Endodermal cell (in vitro differentiated cells): ENCODE results near the gene ZMIZ1. TPM values are rescaled to one million over a fixed set of nuclear protein-coding genes. Genes with fewer than 3 reads are reported as not detected.
A peak's percentile ranks its signal among the peaks of the same experiment; 100 is the strongest.

Experiments
- DNase-seq: peaks from one replicate; pipeline ENCODE4 v3.0.0-alpha.2; 2017
- H3K27ac ChIP-seq: 2 replicates; pipeline ENCODE4 v1.5.1; 2013; ENCODE audit warnings: mild to moderate bottlenecking, low read depth, low read length, moderate library complexity
- H3K27me3 ChIP-seq: 2 replicates; pipeline ENCODE4 v1.6.1; 2013; ENCODE audit warnings: mild to moderate bottlenecking, low read length, moderate library complexity; ENCODE audit not compliant: insufficient read depth, control insufficient read depth, poor library complexity, severe bottlenecking
- H3K36me3 ChIP-seq: 2 replicates; pipeline ENCODE4 v1.7.0; 2013; ENCODE audit warnings: mild to moderate bottlenecking, low read length, moderate library complexity; ENCODE audit not compliant: control insufficient read depth, insufficient read depth
- H3K4me1 ChIP-seq: one replicate; pipeline ENCODE4 v1.7.0; 2013; ENCODE audit warnings: low read length; ENCODE audit not compliant: control insufficient read depth, insufficient read depth
- H3K4me3 ChIP-seq: 2 replicates; pipeline ENCODE4 v1.5.1; 2013; ENCODE audit warnings: mild to moderate bottlenecking, low read length, moderate library complexity
- H3K9ac ChIP-seq: 2 replicates; pipeline ENCODE4 v1.6.1; 2013; ENCODE audit warnings: mild to moderate bottlenecking, low read length, moderate library complexity; ENCODE audit not compliant: poor library complexity, severe bottlenecking; ENCODE audit errors: extremely low read depth
- H3K9me3 ChIP-seq: 2 replicates; pipeline ENCODE4 v1.6.1; 2013; ENCODE audit warnings: mild to moderate bottlenecking, low read length, moderate library complexity; ENCODE audit not compliant: control insufficient read depth
- H3K27ac Mint-ChIP-seq: 2 replicates; pipeline ENCODE4 v1.8.0; 2020; ENCODE audit warnings: mixed read lengths
- H3K27me3 Mint-ChIP-seq: 2 replicates; pipeline ENCODE4 v1.8.0; 2021; ENCODE audit warnings: mild to moderate bottlenecking, mixed read lengths; ENCODE audit not compliant: insufficient read depth
- H3K36me3 Mint-ChIP-seq: 2 replicates; pipeline ENCODE4 v1.8.0; 2020; ENCODE audit warnings: low read depth, mixed read lengths
- H3K4me1 Mint-ChIP-seq: 2 replicates; pipeline ENCODE4 v1.8.0; 2020; ENCODE audit warnings: mixed read lengths
- H3K4me3 Mint-ChIP-seq: 2 replicates; pipeline ENCODE4 v1.8.0; 2020; ENCODE audit warnings: mild to moderate bottlenecking, moderate library complexity, mixed read lengths
- H3K9me3 Mint-ChIP-seq: 2 replicates; pipeline ENCODE4 v1.8.0; 2020; ENCODE audit warnings: mild to moderate bottlenecking, mixed read lengths
- CTCF ChIP-seq: fragments of 200-600 bp; sonication (generic); conservative IDR thresholded peaks from 2 replicates; pipeline ENCODE4 v1.5.0; 2021; ENCODE audit warnings: antibody characterized with exemption, mild to moderate bottlenecking
- WGBS, 2 experiments: methylation state at CpG; one replicate each; pipeline versions ENCODE4 v1.1.5 to v1.1.7; 2013; ENCODE audit warnings: missing lambda C conversion rate in 2 of 2, mixed read lengths in 1 of 2; ENCODE audit not compliant: insufficient coverage in 1 of 2, insufficient read length in 1 of 2; 5-methylcytosine and 5-hydroxymethylcytosine counted together
- total RNA-seq, 2 donors: library from RNA; stranded (reverse); fragmentation: NEBNext Ultra II Directional in 1 of 2; extraction: Animal tissue kit (Norgen Biotek cat#: 25700) in 1 of 2; gene quantifications; 2 replicates in 1 of 2; 3 replicates in 1 of 2; pipeline ENCODE4 v1.2.1, GENCODE V29; 2021

The ZMIZ1 gene
- total RNA-seq, 2 donors from 2014 or later: 65.3 to 67.5 TPM

DNA sequence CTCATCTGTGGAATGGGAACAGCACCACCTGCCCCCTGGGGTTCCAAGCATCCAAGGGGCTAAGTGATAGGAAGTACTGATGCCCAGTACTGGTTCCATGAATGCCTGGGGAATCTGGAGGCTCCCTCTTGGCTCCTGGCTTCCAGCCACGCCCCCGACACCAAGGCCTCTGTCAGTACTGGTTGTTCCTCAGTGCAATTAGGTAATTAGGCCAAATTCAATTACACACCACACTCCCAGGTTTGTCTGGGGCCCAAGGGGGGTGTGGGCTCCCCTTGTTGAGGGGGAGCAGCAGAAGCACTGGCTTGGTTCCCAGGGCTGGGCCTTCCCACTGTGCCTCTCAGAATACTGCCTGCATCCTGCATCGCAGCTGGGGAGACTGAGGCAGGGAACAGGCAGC lies 164.1 kb downstream of the ZMIZ1 start:
- H3K27ac ChIP-seq: no peak overlapping the region
- peaks cover 25% of the 10 kb centered on the region for H3K36me3 Mint-ChIP-seq
- no peaks in the 10 kb centered on the region for H3K27me3 ChIP-seq
- no peak overlapping the region for H3K4me3 Mint-ChIP-seq
- H3K4me1 Mint-ChIP-seq: peaks cover 41% of the 10 kb centered on the region
- H3K9ac ChIP-seq: no peak overlapping the region
- no peaks in the 10 kb centered on the region for H3K9me3 Mint-ChIP-seq
- peaks cover 30% of the 10 kb centered on the region for H3K36me3 ChIP-seq
- WGBS, 2 experiments: 99 to 100% methylated on average over 1 to 3 of the region's 3 CpGs
- DNase-seq: no peak
- no peaks in the 10 kb centered on the region for H3K27me3 Mint-ChIP-seq
- H3K4me1 ChIP-seq: peaks cover 16% of the 10 kb centered on the region
- H3K27ac Mint-ChIP-seq: no peak overlapping the region
- no peaks in the 10 kb centered on the region for H3K9me3 ChIP-seq
- no peak overlapping the region for H3K4me3 ChIP-seq
- TF ChIP-seq CTCF: no peak

DNA sequence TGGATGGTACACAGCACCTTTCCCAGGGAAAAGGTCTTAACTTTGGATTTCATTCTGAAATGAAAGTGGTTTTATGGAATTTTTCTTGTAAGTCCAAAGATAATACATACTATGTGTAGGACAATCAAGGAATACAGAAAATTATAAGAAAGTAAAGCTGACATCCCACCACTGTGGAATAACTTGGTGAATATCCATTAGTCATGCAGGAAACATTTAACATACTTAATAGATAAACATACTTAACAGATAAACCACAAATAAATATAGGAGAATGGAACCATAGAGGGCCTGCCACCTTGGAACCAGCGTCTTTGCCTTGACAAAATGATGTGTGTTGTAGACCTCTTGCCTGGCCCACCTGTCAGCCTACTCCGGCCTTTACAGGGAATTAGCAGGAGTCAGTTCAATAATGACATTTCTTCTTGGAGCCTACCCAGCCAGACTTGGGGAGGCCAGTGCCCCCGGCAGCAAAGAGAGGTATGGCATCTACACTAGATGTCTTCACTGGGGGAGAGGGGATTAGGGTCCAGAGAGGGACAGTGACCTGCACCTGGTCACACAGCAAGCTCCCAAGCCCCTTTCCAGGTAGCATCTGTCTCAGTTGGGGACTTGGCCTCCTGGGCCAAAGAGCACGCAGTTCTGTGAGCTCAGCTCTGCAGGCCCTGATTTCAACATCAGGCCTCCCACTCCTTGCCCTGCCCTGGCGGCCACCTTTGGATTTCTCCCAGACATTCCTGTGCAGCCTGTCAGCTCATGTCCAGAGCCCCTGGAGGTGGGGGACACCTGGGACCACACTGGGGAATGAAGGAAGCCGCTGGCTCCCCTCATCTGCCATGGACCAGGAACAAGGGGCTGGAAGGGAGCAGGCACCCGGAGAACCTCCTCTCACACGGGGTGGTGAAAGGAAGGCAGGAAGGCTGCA lies 165.9 kb downstream of the ZMIZ1 start:
- no peak overlapping the region for H3K27ac Mint-ChIP-seq
- Histone ChIP-seq H3K27ac (no peak overlapping the region), H3K4me3 (no peak overlapping the region), H3K9ac (no peak overlapping the region), H3K27me3 (no peaks in the 10 kb centered on the region), H3K4me1 (peaks cover 30% of the 10 kb centered on the region), H3K9me3 (no peaks in the 10 kb centered on the region), H3K36me3 (peaks cover 17% of the 10 kb centered on the region)
- peak; percentile 11 for TF ChIP-seq CTCF
- peaks cover 4% of the 10 kb centered on the region for H3K27me3 Mint-ChIP-seq
- peaks cover 50% of the 10 kb centered on the region for H3K4me1 Mint-ChIP-seq
- DNase-seq: no peak
- H3K4me3 Mint-ChIP-seq: no peak overlapping the region
- 94% methylated on average over 7 to 8 of the region's 8 CpGs for WGBS, 2 experiments
- H3K36me3 Mint-ChIP-seq: peaks cover 23% of the 10 kb centered on the region
- no peaks in the 10 kb centered on the region for H3K9me3 Mint-ChIP-seq

GRCh38 chr10:79235765-79236432 lies 167.1 kb downstream of the ZMIZ1 start:
- Mint-ChIP-seq H3K4me1 (peaks cover 54% of the 10 kb centered on the region), H3K36me3 (peaks cover 15% of the 10 kb centered on the region), H3K27ac (peak overlapping the region; percentile 68), H3K27me3 (peaks cover 4% of the 10 kb centered on the region), H3K4me3 (no peak overlapping the region), H3K9me3 (no peaks in the 10 kb centered on the region)
- no peaks in the 10 kb centered on the region for H3K9me3 ChIP-seq
- peaks cover 32% of the 10 kb centered on the region for H3K4me1 ChIP-seq
- no peak overlapping the region for H3K4me3 ChIP-seq
- H3K36me3 ChIP-seq: peaks cover 14% of the 10 kb centered on the region
- peak overlapping the region; percentile 71 for H3K27ac ChIP-seq
- H3K9ac ChIP-seq: no peak overlapping the region
- no peak for DNase-seq
- no peaks in the 10 kb centered on the region for H3K27me3 ChIP-seq
- no peak for TF ChIP-seq CTCF
- 80 to 87% methylated on average over 9 to 10 of the region's 10 CpGs for WGBS, 2 experiments
